GM12864 (cell line): ENCODE results near the gene CASP3.
"Not testable (repeated sequence)": the region's sequence is repeated elsewhere in the genome, so short reads cannot be mapped to it uniquely, and the experiment has no call there.

Experiments used
- DNase-seq: peaks from one replicate; pipeline ENCODE4 v3.0.0-alpha.2; 2011; ENCODE audit warnings: low read depth
- H3K4me3 ChIP-seq: 2 replicates; pipeline ENCODE4 v1.5.1; 2011; ENCODE audit warnings: mild to moderate bottlenecking, low read depth, low read length, control low read depth
- TF ChIP-seq, protein P1 (sequence below): IDR thresholded peaks from 2 replicates; pipeline ENCODE4 v1.5.1; 2011; ENCODE audit warnings: low read depth, mild to moderate bottlenecking, moderate library complexity, low read length, control low read depth, inconsistent platforms; ENCODE audit errors: missing control alignments

The CASP3 gene

DNA sequence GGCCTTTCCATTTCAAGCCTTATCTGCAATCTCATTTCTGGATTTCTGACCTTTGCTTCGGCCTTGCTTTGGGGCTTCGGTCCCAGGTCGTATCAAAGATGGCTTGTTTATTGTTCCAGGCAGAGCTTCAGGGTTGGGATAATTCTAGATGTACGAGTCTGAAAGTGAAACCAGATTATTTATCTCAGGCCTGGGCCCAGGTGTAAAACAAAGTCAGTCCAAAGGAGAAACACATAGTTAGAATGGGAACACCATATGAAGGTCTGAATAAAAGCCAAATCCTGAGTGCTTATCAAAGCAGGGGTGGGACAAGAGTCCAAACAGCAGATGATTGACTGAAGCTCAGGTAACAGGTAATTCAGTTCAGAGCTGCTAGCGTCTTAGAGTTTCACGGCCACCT lies 17.4 kb upstream of the CASP3 start:
- DNase-seq = no peak
- no peak overlapping the region for H3K4me3 ChIP-seq
- TF ChIP-seq, protein P1, sequence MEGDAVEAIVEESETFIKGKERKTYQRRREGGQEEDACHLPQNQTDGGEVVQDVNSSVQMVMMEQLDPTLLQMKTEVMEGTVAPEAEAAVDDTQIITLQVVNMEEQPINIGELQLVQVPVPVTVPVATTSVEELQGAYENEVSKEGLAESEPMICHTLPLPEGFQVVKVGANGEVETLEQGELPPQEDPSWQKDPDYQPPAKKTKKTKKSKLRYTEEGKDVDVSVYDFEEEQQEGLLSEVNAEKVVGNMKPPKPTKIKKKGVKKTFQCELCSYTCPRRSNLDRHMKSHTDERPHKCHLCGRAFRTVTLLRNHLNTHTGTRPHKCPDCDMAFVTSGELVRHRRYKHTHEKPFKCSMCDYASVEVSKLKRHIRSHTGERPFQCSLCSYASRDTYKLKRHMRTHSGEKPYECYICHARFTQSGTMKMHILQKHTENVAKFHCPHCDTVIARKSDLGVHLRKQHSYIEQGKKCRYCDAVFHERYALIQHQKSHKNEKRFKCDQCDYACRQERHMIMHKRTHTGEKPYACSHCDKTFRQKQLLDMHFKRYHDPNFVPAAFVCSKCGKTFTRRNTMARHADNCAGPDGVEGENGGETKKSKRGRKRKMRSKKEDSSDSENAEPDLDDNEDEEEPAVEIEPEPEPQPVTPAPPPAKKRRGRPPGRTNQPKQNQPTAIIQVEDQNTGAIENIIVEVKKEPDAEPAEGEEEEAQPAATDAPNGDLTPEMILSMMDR = no peak

DNA sequence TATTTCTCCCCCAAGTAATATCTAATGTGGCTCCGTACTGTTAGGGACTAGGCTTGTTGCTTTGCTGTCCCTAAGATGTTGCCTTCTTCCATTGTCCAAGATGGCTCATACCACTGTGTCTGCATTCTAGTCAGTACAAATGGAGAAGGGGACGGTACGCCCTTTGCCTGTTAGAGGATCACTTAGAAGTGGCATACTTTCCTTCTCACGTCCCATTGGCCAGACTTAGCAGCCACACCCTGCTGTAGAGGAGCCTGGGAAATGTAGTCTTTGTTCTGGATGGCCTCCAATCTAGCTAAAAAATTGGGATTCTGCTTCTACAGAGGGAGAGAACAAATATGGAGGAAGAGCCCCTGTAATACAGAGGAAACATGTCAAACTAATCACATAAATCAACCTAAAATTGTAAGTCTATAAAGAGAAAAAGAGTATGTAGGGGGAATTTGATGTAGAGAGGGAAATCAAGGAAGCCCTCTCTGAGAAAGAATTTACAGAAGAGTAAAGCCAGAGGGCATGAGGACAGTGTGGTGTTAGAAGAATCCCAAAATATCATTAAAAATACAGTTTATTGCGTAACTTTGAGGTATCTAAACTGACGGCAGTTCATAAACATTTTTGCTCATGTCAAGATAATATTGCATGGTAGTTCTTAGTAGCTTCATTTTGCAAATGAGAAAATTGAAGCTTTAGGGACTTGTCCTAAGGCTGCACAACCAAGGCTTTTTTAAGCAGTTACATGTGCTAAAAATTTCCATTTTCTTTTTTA lies 15.4 kb upstream of the CASP3 start:
- H3K4me3 ChIP-seq = no peak overlapping the region
- TF ChIP-seq, protein P1 = no peak
- no peak for DNase-seq

DNA sequence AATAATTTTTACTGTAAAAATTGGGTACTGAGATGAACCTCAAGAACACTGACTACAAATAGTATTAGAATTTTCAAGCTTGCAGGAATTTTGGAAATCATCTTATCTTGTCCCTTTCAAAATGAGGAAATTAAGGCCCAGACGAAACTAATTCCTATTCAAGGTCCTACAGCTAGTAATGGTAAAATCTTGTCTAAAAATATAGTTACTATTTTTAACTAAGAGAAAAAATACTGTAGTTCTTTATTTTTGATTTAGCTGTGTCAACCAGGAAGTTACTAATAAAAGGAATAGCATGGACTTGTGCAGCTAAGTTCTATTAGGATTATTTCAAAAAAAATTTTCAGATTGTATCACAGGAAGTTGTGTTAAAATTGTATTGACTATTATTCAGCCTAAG lies 13.0 kb upstream of the CASP3 start:
- DNase-seq = no peak
- TF ChIP-seq, protein P1 = no peak
- no peak overlapping the region for H3K4me3 ChIP-seq

DNA sequence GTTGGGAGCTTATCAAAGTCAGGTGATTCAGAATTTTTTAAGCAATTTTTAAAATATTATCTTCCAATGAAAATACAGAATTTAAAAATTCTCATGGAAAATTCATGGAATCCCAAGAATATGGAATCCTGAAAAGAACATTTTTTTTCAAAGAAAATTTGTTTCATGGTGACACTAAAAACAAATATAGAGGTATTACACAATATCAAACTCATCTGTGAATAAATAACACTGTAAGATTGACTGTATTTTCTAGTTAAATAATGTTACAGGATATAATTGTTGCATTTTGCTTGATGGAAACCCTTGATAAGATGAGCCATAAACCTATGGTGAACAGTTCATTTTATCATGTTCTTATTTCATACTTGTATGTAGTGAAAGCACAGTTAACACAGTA lies 11.7 kb upstream of the CASP3 start:
- no peak for DNase-seq
- TF ChIP-seq, protein P1 = no peak
- no peak overlapping the region for H3K4me3 ChIP-seq

DNA sequence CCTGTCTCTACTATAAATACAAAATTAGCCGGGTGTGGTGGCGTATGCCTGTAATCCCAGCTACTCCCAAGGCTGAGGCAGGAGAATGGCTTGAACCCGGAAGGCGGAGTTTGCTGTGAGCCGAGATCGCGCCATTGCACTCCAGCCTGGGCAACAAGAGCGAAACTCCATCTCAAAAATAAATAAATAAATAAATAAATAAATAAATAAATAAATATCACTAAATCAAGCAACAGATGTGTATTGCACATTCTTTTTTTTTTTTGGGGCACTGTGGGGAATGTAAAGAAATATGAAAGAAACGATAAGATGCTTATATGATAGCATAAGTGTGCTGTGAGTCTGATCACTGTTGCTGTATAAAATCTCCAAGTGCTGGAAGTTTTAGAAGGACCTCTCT lies 8.6 kb upstream of the CASP3 start:
- not testable (repeated sequence) for DNase-seq, H3K4me3 ChIP-seq

DNA sequence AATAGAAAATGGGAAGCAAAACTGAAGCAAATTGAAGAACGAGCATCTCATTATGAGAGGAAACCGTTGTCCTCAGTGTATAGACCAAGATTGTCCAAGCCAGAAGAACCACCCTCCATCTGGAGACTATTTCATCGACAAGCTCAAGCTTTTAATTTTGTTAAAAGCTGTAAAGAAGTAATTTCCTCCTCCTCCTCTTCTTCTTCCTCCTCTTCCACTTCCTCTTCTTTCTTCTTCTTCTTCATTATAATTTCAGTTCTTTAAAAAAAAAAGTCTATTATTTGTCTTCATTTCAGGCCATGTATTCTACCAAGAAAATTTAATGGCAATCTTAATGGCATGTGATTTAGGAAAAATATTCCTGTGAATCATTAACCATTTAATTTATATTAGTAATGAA lies 7.9 kb upstream of the CASP3 start:
- TF ChIP-seq, protein P1 = no peak

DNA sequence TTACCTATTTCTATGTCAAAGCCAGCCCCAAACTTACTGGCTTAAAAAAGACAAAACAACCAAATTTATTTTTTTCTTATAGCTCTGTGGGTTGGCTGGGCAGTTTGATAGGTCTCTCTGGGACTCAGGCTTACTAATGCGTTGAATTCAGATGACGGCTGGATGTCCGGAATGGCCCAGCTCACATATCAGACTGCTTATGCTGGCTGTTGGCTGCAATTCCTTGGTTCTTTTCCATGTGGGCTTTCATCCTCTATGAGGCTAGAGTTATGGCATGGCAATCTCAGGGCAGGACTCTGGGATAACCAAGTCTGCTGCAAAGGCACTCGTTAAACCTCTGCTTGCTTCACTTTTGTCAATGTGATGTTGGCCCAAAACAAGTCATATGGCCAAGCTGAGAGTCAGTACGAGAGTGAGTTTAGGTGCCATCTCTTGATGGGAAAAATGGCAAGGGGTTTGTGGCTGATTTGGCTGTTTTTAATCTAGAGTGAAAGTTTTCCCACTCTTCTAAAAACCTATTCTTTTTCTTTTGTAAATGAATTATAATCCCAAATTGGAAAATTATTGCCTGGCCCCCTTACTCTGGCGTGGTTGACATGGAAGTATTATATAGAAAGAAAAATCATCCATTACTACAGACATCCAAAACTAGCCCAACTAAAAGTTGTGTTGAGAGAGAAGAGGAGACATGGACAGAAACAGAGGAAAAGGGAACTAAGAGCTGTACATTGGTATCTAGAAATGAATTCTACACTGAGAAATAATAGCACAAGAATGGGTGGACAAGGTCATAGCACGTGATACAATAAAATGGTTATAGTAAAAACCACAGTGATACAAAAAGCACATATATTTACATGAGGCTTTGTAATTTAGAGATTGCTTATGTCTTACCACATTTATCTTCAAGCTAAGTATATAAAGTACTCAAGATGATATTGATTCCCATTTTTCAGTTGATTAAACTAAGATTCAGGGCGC lies 6.9 kb upstream of the CASP3 start:
- TF ChIP-seq, protein P1 = no peak
- DNase-seq = no peak

More for the DNA sequence above, 7.9 kb upstream of the CASP3 start:
- no peak for DNase-seq
- no peak overlapping the region for H3K4me3 ChIP-seq

More for the DNA sequence above, 6.9 kb upstream of the CASP3 start:
- H3K4me3 ChIP-seq = no peak overlapping the region
